IPS-18a (cell line): ENCODE results near the gene SMOC1.

Experiments used
- H3K27ac ChIP-seq: one replicate; pipeline ENCODE4 v1.5.1; 2013; ENCODE audit warnings: low read length
- H3K27me3 ChIP-seq: one replicate; pipeline ENCODE4 v1.6.1; 2013; ENCODE audit warnings: mild to moderate bottlenecking, low read length; ENCODE audit not compliant: control insufficient read depth, insufficient read depth
- H3K36me3 ChIP-seq: one replicate; pipeline ENCODE4 v1.6.1; 2013; ENCODE audit warnings: low read depth, low read length; ENCODE audit not compliant: control insufficient read depth
- H3K4me1 ChIP-seq: one replicate; pipeline ENCODE4 v1.6.1; 2013; ENCODE audit warnings: low read depth, low read length; ENCODE audit not compliant: control insufficient read depth
- H3K4me3 ChIP-seq: one replicate; pipeline ENCODE4 v1.5.1; 2013; ENCODE audit warnings: low read length
- H3K9ac ChIP-seq: one replicate; pipeline ENCODE4 v1.6.1; 2013; ENCODE audit warnings: mild to moderate bottlenecking, low read length, moderate library complexity
- H3K9me3 ChIP-seq: one replicate; pipeline ENCODE4 v1.6.1; 2013; ENCODE audit warnings: low read depth, low read length; ENCODE audit not compliant: control insufficient read depth

Gene SMOC1

DNA sequence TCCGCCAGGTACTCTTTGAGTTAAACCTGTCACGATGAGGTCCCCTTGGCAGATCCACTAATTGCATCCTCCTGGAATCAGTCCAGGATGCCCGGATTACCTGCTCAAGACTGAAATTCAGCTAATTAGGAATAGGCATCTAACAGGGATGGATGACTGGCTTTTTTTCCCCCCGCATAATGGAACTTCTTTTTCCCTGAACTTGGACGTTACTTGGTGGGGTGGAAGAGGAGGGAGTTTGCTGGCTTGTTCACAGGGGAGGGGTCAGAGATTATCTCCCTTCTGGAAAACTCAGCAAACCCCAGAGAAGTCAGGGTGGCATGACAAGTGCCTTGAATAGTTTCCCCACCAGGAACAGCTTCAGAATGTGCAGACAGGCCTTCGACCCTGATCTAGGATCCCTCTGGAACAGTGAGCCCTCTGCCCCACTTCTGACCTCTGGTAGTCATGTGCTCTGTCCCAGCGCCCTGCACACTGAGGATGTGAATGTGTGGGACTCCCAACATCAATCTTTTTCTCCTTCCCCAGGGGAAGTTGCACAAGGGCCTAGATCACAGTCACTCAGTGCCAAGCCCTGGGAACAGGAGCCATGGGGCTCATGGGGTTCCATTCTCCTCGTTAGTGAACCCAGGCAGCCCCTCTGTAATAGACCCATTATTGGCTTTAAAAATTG lies 142.5 kb downstream of the SMOC1 start:
- H3K27ac ChIP-seq, result no peak overlapping the region
- H3K9ac ChIP-seq, result no peak overlapping the region
- no peaks in the 10 kb centered on the region for H3K36me3 ChIP-seq
- no peaks in the 10 kb centered on the region for H3K9me3 ChIP-seq
- H3K4me1 ChIP-seq, result no peaks in the 10 kb centered on the region
- no peak overlapping the region for H3K4me3 ChIP-seq
- H3K27me3 ChIP-seq, result no peaks in the 10 kb centered on the region

- Histone ChIP-seq H3K27me3 (no peaks in the 10 kb centered on the region), H3K36me3 (no peaks in the 10 kb centered on the region), H3K9me3 (no peaks in the 10 kb centered on the region), H3K4me3 (no peak overlapping the region), H3K27ac (no peak overlapping the region), H3K4me1 (no peaks in the 10 kb centered on the region), H3K9ac (no peak overlapping the region)
Observed at GRCh38 chr14:70022771-70023445, 143.7 kb downstream of the SMOC1 start.

DNA sequence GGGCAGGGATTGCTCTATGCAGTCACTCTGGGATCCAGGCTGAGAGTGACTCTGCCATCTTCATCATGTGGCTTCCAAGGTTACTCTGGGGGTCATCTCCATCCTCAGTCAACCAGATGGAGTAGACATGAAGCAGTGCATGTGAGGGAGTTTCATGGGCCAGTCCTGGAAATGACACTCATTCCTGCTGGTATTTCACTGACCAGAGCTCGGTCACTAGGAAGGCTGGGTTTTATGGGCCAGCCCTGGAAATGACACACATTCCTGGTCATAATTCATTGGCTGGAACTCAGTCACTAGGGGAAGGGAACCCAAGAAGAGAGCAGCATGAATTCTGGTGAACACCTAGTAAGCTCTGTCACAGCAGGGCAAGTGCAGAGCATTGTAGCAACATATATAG lies 144.7 kb downstream of the SMOC1 start:
- no peak overlapping the region for H3K9ac ChIP-seq
- H3K9me3 ChIP-seq, result no peaks in the 10 kb centered on the region
- no peaks in the 10 kb centered on the region for H3K4me1 ChIP-seq
- H3K4me3 ChIP-seq, result no peak overlapping the region
- no peaks in the 10 kb centered on the region for H3K36me3 ChIP-seq
- no peaks in the 10 kb centered on the region for H3K27me3 ChIP-seq
- no peak overlapping the region for H3K27ac ChIP-seq

- Histone ChIP-seq H3K27ac (no peak overlapping the region), H3K9me3 (no peaks in the 10 kb centered on the region), H3K4me1 (peaks cover 10% of the 10 kb centered on the region), H3K9ac (no peak overlapping the region), H3K4me3 (no peak overlapping the region), H3K27me3 (no peaks in the 10 kb centered on the region), H3K36me3 (no peaks in the 10 kb centered on the region)
Observed at GRCh38 chr14:70027785-70028428, 148.7 kb downstream of the SMOC1 start.

GRCh38 chr14:70029296-70030132 lies 150.3 kb downstream of the SMOC1 start:
- H3K4me1 ChIP-seq, result peaks cover 11% of the 10 kb centered on the region
- H3K4me3 ChIP-seq, result no peak overlapping the region
- H3K36me3 ChIP-seq, result no peaks in the 10 kb centered on the region
- H3K27ac ChIP-seq, result no peak overlapping the region
- no peak overlapping the region for H3K9ac ChIP-seq
- no peaks in the 10 kb centered on the region for H3K9me3 ChIP-seq
- H3K27me3 ChIP-seq, result no peaks in the 10 kb centered on the region

GRCh38 chr14:70032016-70032415 lies 152.8 kb downstream of the SMOC1 start:
- H3K4me3 ChIP-seq, result no peak overlapping the region
- no peaks in the 10 kb centered on the region for H3K9me3 ChIP-seq
- no peaks in the 10 kb centered on the region for H3K27me3 ChIP-seq
- no peak overlapping the region for H3K27ac ChIP-seq
- H3K36me3 ChIP-seq, result no peaks in the 10 kb centered on the region
- H3K4me1 ChIP-seq, result peaks cover 11% of the 10 kb centered on the region
- H3K9ac ChIP-seq, result no peak overlapping the region

- Histone ChIP-seq H3K36me3 (no peaks in the 10 kb centered on the region), H3K9me3 (no peaks in the 10 kb centered on the region)
Observed at GRCh38 chr14:70032447-70032846, 153.2 kb downstream of the SMOC1 start.

DNA sequence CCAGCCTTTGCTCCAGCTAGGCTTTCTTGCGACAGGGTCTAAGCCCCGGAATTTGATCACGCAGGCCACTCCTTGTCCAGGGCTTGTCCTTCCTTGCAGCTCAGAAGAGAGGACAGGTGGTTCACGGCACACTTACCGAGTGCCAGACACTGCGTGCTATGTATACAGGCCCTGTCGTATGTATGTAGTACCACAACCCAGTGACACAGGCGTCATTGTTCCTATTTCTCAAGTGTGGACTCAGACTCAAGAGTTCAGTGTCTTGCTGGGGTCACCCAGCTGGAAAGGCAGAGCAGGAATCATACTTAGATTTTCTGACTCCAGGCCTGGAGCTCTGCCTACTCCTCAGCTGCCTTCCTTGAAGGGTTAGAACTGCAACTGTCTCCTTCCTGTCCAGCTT lies 153.9 kb downstream of the SMOC1 start:
- Histone ChIP-seq H3K27ac (no peak overlapping the region), H3K4me1 (peaks cover 11% of the 10 kb centered on the region), H3K9me3 (no peaks in the 10 kb centered on the region), H3K36me3 (no peaks in the 10 kb centered on the region), H3K4me3 (no peak overlapping the region), H3K9ac (no peak overlapping the region), H3K27me3 (no peaks in the 10 kb centered on the region)

More at GRCh38 chr14:70032447-70032846, 153.2 kb downstream of the SMOC1 start:
- H3K4me1 ChIP-seq, result peaks cover 11% of the 10 kb centered on the region
- H3K9ac ChIP-seq, result no peak overlapping the region
- no peaks in the 10 kb centered on the region for H3K27me3 ChIP-seq
- no peak overlapping the region for H3K27ac ChIP-seq
- H3K4me3 ChIP-seq, result no peak overlapping the region

GRCh38 chr14:70033561-70033960 lies 154.3 kb downstream of the SMOC1 start:
- Histone ChIP-seq H3K36me3 (no peaks in the 10 kb centered on the region), H3K27me3 (no peaks in the 10 kb centered on the region), H3K4me1 (peaks cover 11% of the 10 kb centered on the region), H3K27ac (no peak overlapping the region), H3K9me3 (no peaks in the 10 kb centered on the region), H3K9ac (no peak overlapping the region), H3K4me3 (no peak overlapping the region)

DNA sequence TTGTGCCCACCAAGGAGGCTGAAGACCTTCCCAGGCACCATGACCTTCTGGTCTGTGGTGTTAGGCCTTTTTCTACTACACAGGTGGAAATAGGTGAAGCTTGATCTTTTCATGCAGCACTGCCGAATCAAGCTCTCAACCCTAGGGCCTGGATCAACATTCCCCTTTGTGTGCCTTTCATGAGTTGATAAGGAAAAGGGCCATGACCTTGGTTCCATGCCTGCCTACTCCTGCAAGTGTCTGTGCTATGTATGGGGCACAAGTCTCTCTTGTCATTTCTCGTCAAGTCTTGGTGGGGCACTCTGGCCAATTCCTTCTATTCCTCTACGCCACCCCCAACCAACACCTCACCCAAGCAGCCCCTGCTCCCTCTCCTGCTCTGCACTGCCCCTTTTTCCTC lies 155.0 kb downstream of the SMOC1 start:
- Histone ChIP-seq H3K36me3 (no peaks in the 10 kb centered on the region), H3K27me3 (no peaks in the 10 kb centered on the region), H3K9ac (no peak overlapping the region), H3K4me1 (peaks cover 11% of the 10 kb centered on the region), H3K27ac (no peak overlapping the region), H3K9me3 (no peaks in the 10 kb centered on the region), H3K4me3 (no peak overlapping the region)

GRCh38 chr14:70036665-70037064 lies 157.4 kb downstream of the SMOC1 start:
- Histone ChIP-seq H3K9ac (no peak overlapping the region), H3K36me3 (no peaks in the 10 kb centered on the region), H3K4me1 (peaks cover 11% of the 10 kb centered on the region), H3K4me3 (no peak overlapping the region), H3K27me3 (no peaks in the 10 kb centered on the region), H3K27ac (no peak overlapping the region), H3K9me3 (no peaks in the 10 kb centered on the region)
